SK-N-DZ (cell line): ENCODE measurements around the gene HOXA9.

Experiments
- DNase-seq: peaks from one replicate; pipeline ENCODE4 v3.0.0-alpha.2; 2015; ENCODE audit warnings: low spot score
- small RNA-seq, 2 experiments: library from RNA; depleted of rRNA; stranded (forward); fragments of <200 nt; gene quantifications; one replicate each; pipeline ENCODE3, GENCODE V24; 2014

Gene HOXA9

DNA sequence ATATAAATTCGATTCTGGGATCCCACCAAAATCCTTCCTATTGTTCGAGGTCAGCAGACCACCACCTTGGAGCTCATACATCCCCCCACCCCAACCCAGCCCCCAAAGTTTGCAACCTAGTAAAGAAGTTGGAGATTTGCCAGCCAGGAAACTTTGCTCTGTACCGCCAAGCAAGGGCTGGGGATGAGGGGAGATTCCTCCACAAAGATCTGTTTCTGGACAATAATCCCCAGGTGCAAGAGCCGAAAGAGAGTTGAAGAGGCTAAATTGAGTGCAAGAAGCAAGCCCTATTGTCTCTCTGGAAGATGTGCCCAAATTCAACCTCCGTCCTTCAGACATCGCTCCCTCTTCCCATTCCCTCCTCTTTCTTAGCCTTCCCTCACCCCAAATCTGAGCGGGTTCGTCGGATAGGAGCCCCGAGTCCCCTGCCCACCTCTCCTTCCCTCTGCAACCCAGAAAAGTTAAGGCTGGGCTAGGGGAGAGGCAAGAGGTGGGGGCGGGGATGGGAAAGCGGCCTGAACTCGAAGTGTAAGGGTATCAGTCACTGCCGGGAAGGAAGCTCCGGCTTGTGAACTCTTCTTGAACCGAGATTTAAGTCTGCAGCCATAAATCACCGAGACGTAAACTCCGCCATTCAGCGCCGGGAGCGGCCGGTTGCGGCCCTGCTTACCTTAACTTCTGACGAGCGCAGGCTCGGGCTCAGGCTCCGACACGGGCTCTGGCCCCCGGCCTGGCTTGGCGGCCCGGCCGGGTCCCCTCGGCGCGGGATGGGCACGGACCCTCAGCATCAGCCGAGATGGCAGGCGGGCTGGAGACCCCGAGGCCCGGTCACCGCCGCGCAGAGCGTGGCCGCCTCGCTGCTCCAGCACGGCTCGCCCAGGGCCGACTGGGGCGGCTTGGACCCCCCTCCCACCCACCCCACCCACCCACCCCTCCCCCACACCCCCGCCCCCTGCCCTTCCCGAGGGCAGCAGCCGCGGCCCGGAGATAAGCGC is 52.1 kb downstream of the HOXA9 start:
- DNase-seq: peak; percentile 18

Small RNA genes within 50 kb of the gene (small RNA-seq; reads per million reads assigned to genes)
- 0 reads per million in 2 experiments for gene AC004080.5
- gene RF02140: 0 reads per million in 2 experiments
- 0 reads per million in 2 experiments for gene RF02141
